D721Med (cell line): Measurements from ENCODE around the gene FAM53B.
"Not testable (repeated sequence)": the region's sequence is repeated elsewhere in the genome, so short reads cannot be mapped to it uniquely, and the experiment has no call there.

Experiments used
- DNase-seq: peaks from one replicate; pipeline ENCODE4 v3.0.0; 2011; ENCODE audit warnings: low spot score; ENCODE audit not compliant: insufficient read length
- FAIRE-seq: peaks from 2 replicates; lab custom pipeline; 2011; peaks lifted over from hg19 to GRCh38; lab: Jason Lieb, UNC
- CTCF ChIP-seq: IDR thresholded peaks from 2 replicates; pipeline ENCODE4 v1.5.1; 2012; ENCODE audit warnings: mild to moderate bottlenecking, control low read depth; ENCODE audit not compliant: insufficient read depth; ENCODE audit errors: missing control alignments

Gene FAM53B

GRCh38 chr10:124588736-124589490, 155.3 kb downstream of the FAM53B start:
- TF ChIP-seq CTCF, result no peak
- no peak for FAIRE-seq
- no peak for DNase-seq

GRCh38 chr10:124588341-124588735, 155.8 kb downstream of the FAM53B start:
- FAIRE-seq, DNase-seq: not testable (repeated sequence)

- no peak for FAIRE-seq
- no peak for TF ChIP-seq CTCF
- DNase-seq, result no peak
These were observed 156.4 kb downstream of the FAM53B start for GRCh38 chr10:124587811-124588211.

- TF ChIP-seq CTCF, result no peak
- DNase-seq (no peak), FAIRE-seq (no peak)
These were observed 158.0 kb downstream of the FAM53B start for GRCh38 chr10:124586142-124586541.

- no peak for DNase-seq
- no peak for TF ChIP-seq CTCF
- FAIRE-seq, result no peak
These were observed 165.2 kb downstream of the FAM53B start for GRCh38 chr10:124579011-124579399.

GRCh38 chr10:124578231-124579010, 165.8 kb downstream of the FAM53B start:
- DNase-seq (no peak), FAIRE-seq (no peak)
- no peak for TF ChIP-seq CTCF

- DNase-seq (no peak), FAIRE-seq (no peak)
- TF ChIP-seq CTCF, result no peak
These were observed 166.5 kb downstream of the FAM53B start for GRCh38 chr10:124577651-124578050.
